ENCODE measurements around the gene GNAS-AS1.
A peak's percentile ranks its signal among the peaks of the same experiment; 100 is the strongest.

GNAS-AS1 gene

GRCh38 chr20:58855506-58856389, 5.0 kb upstream of the GNAS-AS1 start:
- DNase-seq: no peak

GRCh38 chr20:58854638-58855471, 4.2 kb upstream of the GNAS-AS1 start:
- no peak for DNase-seq

GRCh38 chr20:58853976-58854637, 3.4 kb upstream of the GNAS-AS1 start:
- DNase-seq: no peak

- DNase-seq: no peak
Observed at GRCh38 chr20:58853466-58853865, 2.8 kb upstream of the GNAS-AS1 start.

- DNase-seq: no peak
Observed at GRCh38 chr20:58852543-58853271, 2.0 kb upstream of the GNAS-AS1 start, which contains the start of gene GNAS. TSS of gene GNAS (plus strand) at chr20:58852716.

GRCh38 chr20:58851969-58852458, 1.3 kb upstream of the GNAS-AS1 start:
- DNase-seq: no peak

- DNase-seq: no peak
Observed at GRCh38 chr20:58851221-58851968, 693 bp upstream of the GNAS-AS1 start.

- DNase-seq: no peak
Observed at GRCh38 chr20:58847463-58847862, 3.2 kb downstream of the GNAS-AS1 start.

- no peak for DNase-seq
Observed at GRCh38 chr20:58845706-58846105, 5.0 kb downstream of the GNAS-AS1 start.

GRCh38 chr20:58843128-58843556, 7.6 kb downstream of the GNAS-AS1 start:
- no peak for DNase-seq

GRCh38 chr20:58842276-58842675, 8.4 kb downstream of the GNAS-AS1 start:
- no peak for DNase-seq

GRCh38 chr20:58841539-58842264, 9.0 kb downstream of the GNAS-AS1 start:
- no peak for DNase-seq

- no peak for DNase-seq
Observed at GRCh38 chr20:58840816-58841538, 9.7 kb downstream of the GNAS-AS1 start.

- DNase-seq: no peak
Observed at GRCh38 chr20:58839991-58840747, 10.5 kb downstream of the GNAS-AS1 start.

- DNase-seq: peak; percentile 44
Observed at GRCh38 chr20:58839474-58839874, 11.2 kb downstream of the GNAS-AS1 start.

GRCh38 chr20:58838174-58838573, 12.5 kb downstream of the GNAS-AS1 start:
- DNase-seq: no peak

- DNase-seq: no peak
Observed at GRCh38 chr20:58837717-58838116, 13.0 kb downstream of the GNAS-AS1 start.

- no peak for DNase-seq
Observed at GRCh38 chr20:58836616-58837204, 14.0 kb downstream of the GNAS-AS1 start.

GRCh38 chr20:58835231-58835630, 15.5 kb downstream of the GNAS-AS1 start:
- DNase-seq: no peak
